Metanephros (tissue), 1 donor: ENCODE data around the gene NUAK1. TPM values are rescaled to one million over a fixed set of nuclear protein-coding genes. Genes with fewer than 3 reads are reported as not detected.

ENCODE experiments used
- total RNA-seq: library from RNA; depleted of rRNA; stranded (reverse); fragments of >200 nt; gene quantifications from one replicate; pipeline ENCODE4 v1.2.3, GENCODE V29; 2014

The NUAK1 gene
- total RNA-seq: 10.7 TPM

DNA sequence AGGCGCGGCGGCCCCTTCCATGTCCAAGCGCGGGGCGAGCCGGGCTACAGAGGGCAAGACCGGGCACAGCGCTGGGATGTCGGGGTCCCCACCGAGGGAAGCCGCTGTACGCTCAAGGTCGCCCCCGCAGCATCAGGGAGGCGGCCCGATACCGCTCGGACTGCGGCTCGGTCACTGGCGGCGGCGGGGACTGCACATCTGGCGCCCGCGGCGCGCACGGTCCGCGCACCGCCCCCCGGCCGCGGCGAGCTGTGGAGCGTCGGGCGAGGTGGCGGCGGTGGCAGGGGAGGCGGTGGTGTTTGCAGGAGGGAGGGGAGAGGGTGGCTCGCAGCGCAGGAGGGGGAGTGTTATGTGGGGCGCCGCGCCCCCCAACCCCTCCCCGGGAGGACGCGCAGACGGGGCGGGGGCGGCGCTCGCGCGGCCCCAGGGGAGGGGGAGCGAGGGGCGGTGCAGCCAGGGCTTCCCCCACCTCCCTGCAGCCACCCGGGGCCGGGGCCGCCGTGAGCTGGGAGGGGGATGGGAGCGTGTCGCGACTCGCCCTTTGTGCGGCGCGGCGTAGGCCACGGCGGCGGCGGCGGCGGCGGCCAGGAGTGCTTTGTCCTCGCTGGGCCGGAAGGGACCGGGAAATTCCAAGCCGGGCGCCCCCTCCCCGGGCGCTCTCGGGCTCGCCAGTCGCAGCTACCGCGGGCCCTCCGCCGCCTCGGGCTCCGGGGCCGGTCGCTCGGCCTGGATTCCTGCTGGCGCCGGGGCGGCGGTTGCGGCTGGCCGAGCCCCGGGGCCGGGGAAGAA, at the start of gene NUAK1:
NUAK1 (minus strand) TSS at position 322 of the 789 bp plus-strand sequence; CDS start at position 21, 301 bp downstream.

Other genes with a start within 250 kb of the NUAK1 start
- gene CKAP4, start 109.1 kb upstream of the NUAK1 start, total RNA-seq: 64.9 TPM
- gene TCP11L2, start 163.8 kb upstream of the NUAK1 start, total RNA-seq: 52.7 TPM
- gene POLR3B, start 218.8 kb upstream of the NUAK1 start, total RNA-seq: 12.2 TPM